NCI-H2081 treated with DMSO at 0.1 percent for 48 hours (cell line): ENCODE data around the gene NMNAT3.

ENCODE experiments used
- DNase-seq: peaks from one replicate; lab custom pipeline; 2025; lab: John Stamatoyannopoulos, UW

Gene NMNAT3

GRCh38 chr3:139519998-139520737, 157.6 kb downstream of the NMNAT3 start:
- no peak for DNase-seq

- no peak for DNase-seq
Measured at GRCh38 chr3:139518926-139519842, 158.6 kb downstream of the NMNAT3 start.

- no peak for DNase-seq
Measured at GRCh38 chr3:139518306-139518705, 159.5 kb downstream of the NMNAT3 start.

- DNase-seq: no peak
Measured at GRCh38 chr3:139517321-139518065, 160.3 kb downstream of the NMNAT3 start.

- DNase-seq: no peak
Measured at GRCh38 chr3:139514741-139515140, 163.0 kb downstream of the NMNAT3 start.
